Activated T-cell treated with anti-CD3 and anti-CD28 coated beads for 48 hours (primary cell): ENCODE measurements around the gene RAMP3.
A peak's percentile ranks its signal among the peaks of the same experiment; 100 is the strongest.
"Not testable (repeated sequence)": the region's sequence is repeated elsewhere in the genome, so short reads cannot be mapped to it uniquely, and the experiment has no call there.

Experiments used
- DNase-seq: peaks from one replicate; pipeline ENCODE4 v3.0.0-alpha.2; 2020; ENCODE audit warnings: low read depth

The RAMP3 gene

GRCh38 chr7:45132708-45133320, 24.8 kb upstream of the RAMP3 start:
- no peak for DNase-seq

GRCh38 chr7:45133352-45133751, 24.2 kb upstream of the RAMP3 start:
- no peak for DNase-seq

GRCh38 chr7:45133877-45134276, 23.7 kb upstream of the RAMP3 start:
- no peak for DNase-seq

GRCh38 chr7:45136106-45137060, 21.2 kb upstream of the RAMP3 start:
- peak; percentile 45 for DNase-seq

- no peak for DNase-seq
Measured at GRCh38 chr7:45138433-45139267, 18.9 kb upstream of the RAMP3 start.

GRCh38 chr7:45140827-45141226, 16.8 kb upstream of the RAMP3 start:
- DNase-seq: no peak

GRCh38 chr7:45143616-45144015, 14.0 kb upstream of the RAMP3 start:
- no peak for DNase-seq

GRCh38 chr7:45145881-45146280, 11.7 kb upstream of the RAMP3 start:
- DNase-seq: no peak

- DNase-seq: no peak
Measured at GRCh38 chr7:45146531-45147379, 10.8 kb upstream of the RAMP3 start.

GRCh38 chr7:45147858-45148652, 9.5 kb upstream of the RAMP3 start:
- DNase-seq: no peak

GRCh38 chr7:45148653-45148973, 9.0 kb upstream of the RAMP3 start:
- no peak for DNase-seq

GRCh38 chr7:45149606-45150005, 8.0 kb upstream of the RAMP3 start:
- no peak for DNase-seq

GRCh38 chr7:45150199-45150598, 7.4 kb upstream of the RAMP3 start:
- no peak for DNase-seq

GRCh38 chr7:45151131-45151684, 6.4 kb upstream of the RAMP3 start:
- DNase-seq: no peak

- no peak for DNase-seq
Measured at GRCh38 chr7:45151967-45152366, 5.6 kb upstream of the RAMP3 start.

GRCh38 chr7:45153233-45153632, 4.4 kb upstream of the RAMP3 start:
- no peak for DNase-seq

GRCh38 chr7:45153861-45154260, 3.7 kb upstream of the RAMP3 start:
- not testable (repeated sequence) for DNase-seq

- DNase-seq: no peak
Measured at GRCh38 chr7:45155357-45155900, 2.2 kb upstream of the RAMP3 start.

- DNase-seq: no peak
Measured at GRCh38 chr7:45155941-45156340, 1.6 kb upstream of the RAMP3 start.
